Gastrocnemius medialis (tissue), 4 donors: ENCODE measurements around the gene KCNQ1.

Source experiments
- CTCF ChIP-seq, 5 experiments: fragments of 450-650 bp in 3 of 5; fragments of 200-600 bp in 2 of 5; sonication (generic) in 2 of 5; IDR thresholded peaks in 4 of 5; conservative IDR thresholded peaks in 1 of 5; 1 replicate in 4 of 5; 2 replicates in 1 of 5; pipeline ENCODE4 v1.5.1; 2016 to 2019; ENCODE audit warnings: antibody characterized with exemption in 5 of 5, mild to moderate bottlenecking in 3 of 5, moderate library complexity in 3 of 5
- POLR2A ChIP-seq, 2 donors: fragments of 450-650 bp; IDR thresholded peaks; one replicate each; pipeline ENCODE4 v1.6.1; 2017; ENCODE audit warnings: antibody characterized with exemption in 2 of 2, mild to moderate bottlenecking in 2 of 2, moderate library complexity in 2 of 2

- TF ChIP-seq CTCF (IDR thresholded peaks at IDR 0.05 in 4 of 5, conservative IDR thresholded peaks at IDR 0.05 in 1 of 5) (no peak), POLR2A (IDR thresholded peaks at IDR 0.05) (no peak)
These were observed 216.6 kb downstream of the KCNQ1 start for GRCh38 chr11:2661173-2662023.
